ENCODE data around the gene ZNF331.

- TF ChIP-seq CTCF (IDR thresholded peaks at IDR 0.05; ENCODE audit: low read length) (no peak), EZH2 (IDR thresholded peaks at IDR 0.05; ENCODE audit: borderline replicate concordance, low read length) (no peak)
These were observed 60.4 kb downstream of the ZNF331 start for GRCh38 chr19:53598361-53598760.
